Liver (tissue), 9 donors: ENCODE measurements around the gene FRA10AC1. TPM values are rescaled to one million over a fixed set of nuclear protein-coding genes. Genes with fewer than 3 reads are reported as not detected.

Experiments
- DNase-seq: peaks from one replicate; pipeline ENCODE4 v3.0.0-alpha.2; 2017; ENCODE audit warnings: low spot score
- H3K27ac ChIP-seq, 2 donors: one replicate each; pipeline ENCODE4 v1.7.0; 2013; ENCODE audit warnings: inconsistent platforms in 2 of 2, low read length in 2 of 2, control low read depth in 1 of 2, low read depth in 1 of 2, mild to moderate bottlenecking in 1 of 2
- H3K27me3 ChIP-seq, 4 donors: one replicate each; pipeline versions ENCODE4 v1.6.1 to v1.7.0; 2013; ENCODE audit warnings: low read length in 3 of 4, inconsistent platforms in 1 of 4, mild to moderate bottlenecking in 1 of 4, moderate library complexity in 1 of 4; ENCODE audit not compliant: control insufficient read depth in 4 of 4, insufficient read depth in 4 of 4
- H3K36me3 ChIP-seq, 4 donors: one replicate each; pipeline versions ENCODE4 v1.6.1 to v1.7.0; 2013; ENCODE audit warnings: low read length in 3 of 4, mild to moderate bottlenecking in 3 of 4, low read depth in 1 of 4, moderate library complexity in 1 of 4; ENCODE audit not compliant: control insufficient read depth in 4 of 4, insufficient read depth in 3 of 4
- H3K4me1 ChIP-seq, 4 donors: one replicate each; pipeline versions ENCODE4 v1.6.1 to v1.7.0; 2013; ENCODE audit warnings: low read length in 3 of 4, mild to moderate bottlenecking in 3 of 4, moderate library complexity in 1 of 4; ENCODE audit not compliant: control insufficient read depth in 4 of 4, insufficient read depth in 4 of 4
- H3K4me3 ChIP-seq, 3 donors: one replicate each; pipeline versions ENCODE4 v1.6.1 to v1.7.0; 2013; ENCODE audit warnings: low read length in 3 of 3, control low read depth in 1 of 3, low read depth in 1 of 3, mild to moderate bottlenecking in 1 of 3
- H3K9ac ChIP-seq, 2 donors: one replicate each; pipeline ENCODE4 v1.7.0; 2013; ENCODE audit warnings: low read length in 2 of 2, mild to moderate bottlenecking in 2 of 2, moderate library complexity in 2 of 2, control low read depth in 1 of 2, low read depth in 1 of 2
- H3K9me3 ChIP-seq, 4 donors: one replicate each; pipeline versions ENCODE4 v1.6.1 to v1.7.0; 2013; ENCODE audit warnings: low read length in 3 of 4; ENCODE audit not compliant: control insufficient read depth in 4 of 4
- FOXA1 ChIP-seq: IDR thresholded peaks from 2 replicates; pipeline ENCODE4 v1.6.1; 2016; ENCODE audit warnings: antibody characterized with exemption
- FOXA2 ChIP-seq: IDR thresholded peaks from 2 replicates; pipeline ENCODE4 v1.6.1; 2016; ENCODE audit warnings: antibody characterized with exemption
- GABPA ChIP-seq, 2 donors: IDR thresholded peaks in 1 of 2; conservative IDR thresholded peaks in 1 of 2; 2 replicates each; pipeline ENCODE4 v1.6.1; 2016; ENCODE audit warnings: antibody characterized with exemption in 2 of 2, mild to moderate bottlenecking in 1 of 2, moderate library complexity in 1 of 2
- HNF4A ChIP-seq, 2 donors: conservative IDR thresholded peaks; 2 replicates each; pipeline ENCODE4 v1.6.1; 2016; ENCODE audit warnings: antibody characterized with exemption in 2 of 2, mild to moderate bottlenecking in 2 of 2
- HNF4G ChIP-seq: IDR thresholded peaks from 2 replicates; pipeline ENCODE4 v1.6.1; 2016; ENCODE audit warnings: antibody characterized with exemption
- JUND ChIP-seq, 2 donors: IDR thresholded peaks; 2 replicates each; pipeline ENCODE4 v1.6.1; 2016; ENCODE audit warnings: antibody characterized with exemption in 2 of 2
- NR2F2 ChIP-seq: IDR thresholded peaks from 2 replicates; pipeline ENCODE4 v1.6.1; 2016; ENCODE audit warnings: antibody characterized with exemption
- RAD21 ChIP-seq, 2 donors: IDR thresholded peaks; 2 replicates each; pipeline ENCODE4 v1.6.1; 2016; ENCODE audit warnings: antibody characterized with exemption in 2 of 2, mild to moderate bottlenecking in 2 of 2
- REST ChIP-seq: IDR thresholded peaks from 2 replicates; pipeline ENCODE4 v1.6.1; 2016; ENCODE audit warnings: antibody characterized with exemption, mild to moderate bottlenecking
- RXRA ChIP-seq, 2 donors: IDR thresholded peaks; 2 replicates each; pipeline ENCODE4 v1.6.1; 2017 to 2018; ENCODE audit warnings: antibody characterized with exemption in 2 of 2, mild to moderate bottlenecking in 1 of 2
- SP1 ChIP-seq: IDR thresholded peaks from 2 replicates; pipeline ENCODE4 v1.6.1; 2018; ENCODE audit warnings: antibody characterized with exemption, mild to moderate bottlenecking
- TAF1 ChIP-seq: conservative IDR thresholded peaks from 2 replicates; pipeline ENCODE4 v1.6.1; 2016; ENCODE audit warnings: antibody characterized with exemption, mild to moderate bottlenecking
- YY1 ChIP-seq: IDR thresholded peaks from 2 replicates; pipeline ENCODE4 v1.6.1; 2016; ENCODE audit warnings: antibody characterized with exemption, mild to moderate bottlenecking
- WGBS: extraction: QIAGEN DNeasy Blood & Tissue Kit; methylation state at CpG from one replicate; pipeline ENCODE4 v1.1.7; 2013; 5-methylcytosine and 5-hydroxymethylcytosine counted together
- polyA plus RNA-seq, 2 donors: library from polyadenylated mRNA; stranded (reverse) in 1 of 2; unstranded in 1 of 2; fragments of 200-250 nt in 1 of 2; fragments of >200 nt in 1 of 2; fragmentation: Nextera tagmentation in 1 of 2; extraction: Ambion mirVana in 1 of 2; gene quantifications; one replicate each; pipeline versions ENCODE4 v1.2.1 to v1.2.3, GENCODE V29; 2013 to 2015
- total RNA-seq, 2 donors: library from RNA; depleted of rRNA; stranded (reverse); fragments of >200 nt; gene quantifications; one replicate each; pipeline ENCODE4 v1.2.3, GENCODE V29; 2014
- TF ChIP-seq, protein P1 (sequence below): IDR thresholded peaks from 2 replicates; pipeline ENCODE4 v1.6.1; 2016; ENCODE audit warnings: antibody characterized with exemption
- TF ChIP-seq, protein P2 (sequence below): IDR thresholded peaks from 2 replicates; pipeline ENCODE4 v1.6.1; 2016; ENCODE audit warnings: antibody characterized with exemption
- TF ChIP-seq, protein P3 (sequence below): IDR thresholded peaks from 2 replicates; pipeline ENCODE4 v1.6.1; 2016; ENCODE audit warnings: antibody characterized with exemption
- TF ChIP-seq, protein P4 (sequence below): fragments of 150-350 bp; IDR thresholded peaks from 2 replicates; pipeline ENCODE4 v1.5.1; 2017; ENCODE audit warnings: improper control_type of control experiment, low read depth, low read length; ENCODE audit not compliant: missing input control
- donor health status: healthy.
- donor health status: healthy.
- donor health status: healthy.
- donor health status: healthy.
- donor health status: healthy.

Gene FRA10AC1
- total and polyA plus RNA-seq, 4 donors = 2.5 to 19.2 (median 5.8) TPM

DNA sequence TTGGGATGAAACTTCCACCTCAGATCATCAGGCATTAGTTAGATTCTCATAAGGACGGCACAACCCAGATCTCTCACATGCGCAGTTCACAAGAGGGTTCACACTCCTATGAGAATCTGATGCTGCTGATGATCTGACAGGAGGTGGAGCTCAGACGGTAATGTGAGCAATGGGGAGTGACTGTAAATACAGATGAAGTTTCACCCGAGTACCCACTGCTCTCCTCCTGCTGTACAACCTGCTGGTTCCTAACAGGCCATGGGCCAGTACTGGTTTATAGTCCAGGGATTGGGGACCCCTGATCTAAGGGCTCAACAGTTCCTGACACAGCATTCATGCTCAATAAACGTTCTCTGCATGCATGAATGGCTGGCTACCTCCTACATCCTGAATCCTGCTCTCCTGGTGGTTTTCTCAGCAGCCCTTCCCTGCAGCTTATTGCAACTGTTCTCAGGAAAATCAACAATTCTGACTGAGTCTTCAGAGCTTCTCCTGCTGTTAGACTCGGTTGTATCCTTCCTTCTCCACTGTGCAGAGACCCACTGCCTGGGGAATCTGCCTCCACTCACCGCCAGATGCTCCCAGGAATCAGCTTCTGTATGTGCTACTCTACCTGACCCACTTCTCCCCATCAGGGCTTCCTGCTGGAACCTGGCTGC is 72.6 kb downstream of the FRA10AC1 start:
- Histone ChIP-seq H3K9ac (no peak overlapping the region), H3K4me1 (no peaks in the 10 kb centered on the region), H3K27me3 (no peaks in the 10 kb centered on the region), H3K27ac (no peak overlapping the region), H3K9me3 (no peaks in the 10 kb centered on the region), H3K36me3 (no peaks in the 10 kb centered on the region), H3K4me3 (no peak overlapping the region)
- WGBS = 80% methylated on average over 7 of the region's 7 CpGs
- no peak for DNase-seq
- TF ChIP-seq NR2F2 (no peak), GABPA (IDR thresholded peaks at IDR 0.05 in 1 of 2, conservative IDR thresholded peaks at IDR 0.05 in 1 of 2) (no peak), RAD21 (IDR thresholded peaks at IDR 0.05) (no peak), SP1 (no peak), YY1 (no peak), FOXA1 (no peak), FOXA2 (no peak), RXRA (IDR thresholded peaks at IDR 0.05) (no peak), JUND (IDR thresholded peaks at IDR 0.05) (no peak), REST (no peak), HNF4A (conservative IDR thresholded peaks at IDR 0.05) (no peak)
- TF ChIP-seq, protein P1, sequence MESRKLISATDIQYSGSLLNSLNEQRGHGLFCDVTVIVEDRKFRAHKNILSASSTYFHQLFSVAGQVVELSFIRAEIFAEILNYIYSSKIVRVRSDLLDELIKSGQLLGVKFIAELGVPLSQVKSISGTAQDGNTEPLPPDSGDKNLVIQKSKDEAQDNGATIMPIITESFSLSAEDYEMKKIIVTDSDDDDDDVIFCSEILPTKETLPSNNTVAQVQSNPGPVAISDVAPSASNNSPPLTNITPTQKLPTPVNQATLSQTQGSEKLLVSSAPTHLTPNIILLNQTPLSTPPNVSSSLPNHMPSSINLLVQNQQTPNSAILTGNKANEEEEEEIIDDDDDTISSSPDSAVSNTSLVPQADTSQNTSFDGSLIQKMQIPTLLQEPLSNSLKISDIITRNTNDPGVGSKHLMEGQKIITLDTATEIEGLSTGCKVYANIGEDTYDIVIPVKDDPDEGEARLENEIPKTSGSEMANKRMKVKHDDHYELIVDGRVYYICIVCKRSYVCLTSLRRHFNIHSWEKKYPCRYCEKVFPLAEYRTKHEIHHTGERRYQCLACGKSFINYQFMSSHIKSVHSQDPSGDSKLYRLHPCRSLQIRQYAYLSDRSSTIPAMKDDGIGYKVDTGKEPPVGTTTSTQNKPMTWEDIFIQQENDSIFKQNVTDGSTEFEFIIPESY = no peak
- TF ChIP-seq, protein P2, sequence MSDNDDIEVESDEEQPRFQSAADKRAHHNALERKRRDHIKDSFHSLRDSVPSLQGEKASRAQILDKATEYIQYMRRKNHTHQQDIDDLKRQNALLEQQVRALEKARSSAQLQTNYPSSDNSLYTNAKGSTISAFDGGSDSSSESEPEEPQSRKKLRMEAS = no peak

DNA sequence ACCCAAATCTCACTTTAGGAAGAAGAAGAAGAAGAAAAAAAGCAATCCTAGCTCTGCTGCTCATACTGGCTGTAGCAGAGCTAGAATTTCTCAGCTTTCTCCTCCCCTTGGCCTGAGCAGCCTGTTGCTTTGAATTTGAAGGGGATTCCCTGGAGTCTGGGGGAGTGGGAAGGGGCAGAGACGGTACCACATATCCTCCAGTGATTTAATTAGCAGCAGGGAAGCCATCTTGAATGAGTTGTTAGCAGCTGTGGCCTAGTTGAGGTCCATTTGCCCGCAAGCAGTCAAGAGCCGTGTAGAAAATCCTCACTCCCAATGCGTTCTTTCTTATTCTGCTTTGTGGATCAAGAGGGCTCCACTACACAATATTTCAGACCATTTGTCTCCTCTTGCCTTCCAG is 73.5 kb downstream of the FRA10AC1 start:
- no peak overlapping the region for H3K27ac ChIP-seq
- H3K36me3 ChIP-seq = no peaks in the 10 kb centered on the region
- WGBS = 93% methylated on average over 4 of the region's 4 CpGs
- DNase-seq = no peak
- no peaks in the 10 kb centered on the region for H3K4me1 ChIP-seq
- H3K9ac ChIP-seq = no peak overlapping the region
- H3K27me3 ChIP-seq = no peaks in the 10 kb centered on the region
- no peaks in the 10 kb centered on the region for H3K9me3 ChIP-seq
- H3K4me3 ChIP-seq = no peak overlapping the region
- TF ChIP-seq REST (no peak), SP1 (no peak), TAF1 (no peak), GABPA (IDR thresholded peaks at IDR 0.05 in 1 of 2, conservative IDR thresholded peaks at IDR 0.05 in 1 of 2) (no peak), FOXA2 (no peak), RAD21 (IDR thresholded peaks at IDR 0.05) (no peak), HNF4G (no peak), FOXA1 (no peak), RXRA (IDR thresholded peaks at IDR 0.05) (no peak), JUND (IDR thresholded peaks at IDR 0.05) (no peak), NR2F2 (no peak)
- TF ChIP-seq, protein P2 = no peak
- TF ChIP-seq, protein P1 = no peak
- TF ChIP-seq, protein P3, sequence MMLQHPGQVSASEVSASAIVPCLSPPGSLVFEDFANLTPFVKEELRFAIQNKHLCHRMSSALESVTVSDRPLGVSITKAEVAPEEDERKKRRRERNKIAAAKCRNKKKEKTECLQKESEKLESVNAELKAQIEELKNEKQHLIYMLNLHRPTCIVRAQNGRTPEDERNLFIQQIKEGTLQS = no peak
- TF ChIP-seq, protein P4, sequence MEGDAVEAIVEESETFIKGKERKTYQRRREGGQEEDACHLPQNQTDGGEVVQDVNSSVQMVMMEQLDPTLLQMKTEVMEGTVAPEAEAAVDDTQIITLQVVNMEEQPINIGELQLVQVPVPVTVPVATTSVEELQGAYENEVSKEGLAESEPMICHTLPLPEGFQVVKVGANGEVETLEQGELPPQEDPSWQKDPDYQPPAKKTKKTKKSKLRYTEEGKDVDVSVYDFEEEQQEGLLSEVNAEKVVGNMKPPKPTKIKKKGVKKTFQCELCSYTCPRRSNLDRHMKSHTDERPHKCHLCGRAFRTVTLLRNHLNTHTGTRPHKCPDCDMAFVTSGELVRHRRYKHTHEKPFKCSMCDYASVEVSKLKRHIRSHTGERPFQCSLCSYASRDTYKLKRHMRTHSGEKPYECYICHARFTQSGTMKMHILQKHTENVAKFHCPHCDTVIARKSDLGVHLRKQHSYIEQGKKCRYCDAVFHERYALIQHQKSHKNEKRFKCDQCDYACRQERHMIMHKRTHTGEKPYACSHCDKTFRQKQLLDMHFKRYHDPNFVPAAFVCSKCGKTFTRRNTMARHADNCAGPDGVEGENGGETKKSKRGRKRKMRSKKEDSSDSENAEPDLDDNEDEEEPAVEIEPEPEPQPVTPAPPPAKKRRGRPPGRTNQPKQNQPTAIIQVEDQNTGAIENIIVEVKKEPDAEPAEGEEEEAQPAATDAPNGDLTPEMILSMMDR = no peak
